Endometrial microvascular endothelial cells (primary cell): Measurements from ENCODE around the gene FUT9. TPM values are rescaled to one million over a fixed set of nuclear protein-coding genes. Genes with fewer than 3 reads are reported as not detected.

Experiments
- in situ Hi-C: cut with HindIII; loops from 2 replicates; pipeline ENCODE4 v1.10.0; 2017; ENCODE audit warnings: low sequenced_read_pairs, low pct_unique_long_range_greater_than_20kb; ENCODE audit errors: inconsistent ontology term
- total RNA-seq: library from RNA; depleted of rRNA; stranded (reverse); fragments of >200 nt; gene quantifications from one replicate; pipeline ENCODE4 v1.2.3, GENCODE V29; 2015; ENCODE audit errors: inconsistent ontology term

Gene FUT9
- not detected for total RNA-seq

GRCh38 chr6:96015518-96016333 lies at the start of gene FUT9:
FUT9 (plus strand) TSS chr6:96015974; CDS start chr6:96203156, 187,182 bp downstream.
- in situ Hi-C loops = no loop called here

- in situ Hi-C loops = no loop called here
These were observed 48.2 kb upstream of the FUT9 start for GRCh38 chr6:95967594-95967993.

GRCh38 chr6:95973976-95974375 lies 41.8 kb upstream of the FUT9 start:
- in situ Hi-C loops = no loop called here

- in situ Hi-C loops = no loop called here
These were observed 37.5 kb upstream of the FUT9 start for GRCh38 chr6:95978230-95978629.

- in situ Hi-C loops = no loop called here
These were observed 23.9 kb upstream of the FUT9 start for GRCh38 chr6:95991906-95992305.

GRCh38 chr6:95994151-95994550 lies 21.6 kb upstream of the FUT9 start:
- in situ Hi-C loops = no loop called here

- in situ Hi-C loops = no loop called here
These were observed 17.6 kb upstream of the FUT9 start for GRCh38 chr6:95998133-95998532.

GRCh38 chr6:96001891-96002575 lies 13.7 kb upstream of the FUT9 start:
- in situ Hi-C loops = no loop called here

- in situ Hi-C loops = no loop called here
These were observed 13.2 kb upstream of the FUT9 start for GRCh38 chr6:96002576-96002910.

- in situ Hi-C loops = no loop called here
These were observed 12.9 kb upstream of the FUT9 start for GRCh38 chr6:96002912-96003311.

- in situ Hi-C loops = no loop called here
These were observed 8.1 kb upstream of the FUT9 start for GRCh38 chr6:96007663-96008062.

- in situ Hi-C loops = no loop called here
These were observed 2.2 kb upstream of the FUT9 start for GRCh38 chr6:96013531-96013930.

GRCh38 chr6:96014846-96015517 lies 792 bp upstream of the FUT9 start:
- in situ Hi-C loops = no loop called here

- in situ Hi-C loops = no loop called here
These were observed 728 bp downstream of the FUT9 start for GRCh38 chr6:96016334-96017069.

- in situ Hi-C loops = no loop called here
These were observed 1.2 kb downstream of the FUT9 start for GRCh38 chr6:96017070-96017359.

GRCh38 chr6:96022225-96022624 lies 6.5 kb downstream of the FUT9 start:
- in situ Hi-C loops = no loop called here

GRCh38 chr6:96032661-96033060 lies 16.9 kb downstream of the FUT9 start:
- in situ Hi-C loops = no loop called here

- in situ Hi-C loops = no loop called here
These were observed 35.8 kb downstream of the FUT9 start for GRCh38 chr6:96051555-96051954.

GRCh38 chr6:96058082-96058481 lies 42.3 kb downstream of the FUT9 start:
- in situ Hi-C loops = no loop called here
